Testis (tissue), 3 donors: Measurements from ENCODE around the gene ZBTB33. TPM values are rescaled to one million over a fixed set of nuclear protein-coding genes. Genes with fewer than 3 reads are reported as not detected.

Source experiments
- DNase-seq: peaks from one replicate; pipeline ENCODE4 v3.0.0-alpha.2; 2019
- H3K27ac ChIP-seq, 2 donors: fragments of 200-600 bp; sonication (generic); one replicate each; pipeline ENCODE4 v1.5.1; 2019
- H3K27me3 ChIP-seq: fragments of 200-600 bp; sonication (generic); one replicate; pipeline ENCODE4 v1.5.1; 2019
- H3K36me3 ChIP-seq: fragments of 200-600 bp; sonication (generic); one replicate; pipeline ENCODE4 v1.5.1; 2017; ENCODE audit warnings: low read depth; ENCODE audit errors: missing control alignments
- H3K4me1 ChIP-seq: fragments of 200-600 bp; sonication (generic); one replicate; pipeline ENCODE4 v1.5.1; 2019
- H3K4me3 ChIP-seq, 2 donors: fragments of 200-600 bp; sonication (generic); one replicate each; pipeline ENCODE4 v1.5.1; 2017 to 2019
- H3K9me3 ChIP-seq: fragments of 200-600 bp; sonication (generic); one replicate; pipeline ENCODE4 v1.5.1; 2017
- CTCF ChIP-seq, 3 experiments: fragments of 450-650 bp in 2 of 3; fragments of 200-600 bp in 1 of 3; sonication (generic) in 1 of 3; IDR thresholded peaks; one replicate each; pipeline ENCODE4 v1.5.1; 2016 to 2019; ENCODE audit warnings: antibody characterized with exemption in 3 of 3, mild to moderate bottlenecking in 2 of 3, moderate library complexity in 1 of 3
- POLR2A ChIP-seq: fragments of 450-650 bp; IDR thresholded peaks from one replicate; pipeline ENCODE4 v1.6.1; 2017; ENCODE audit warnings: antibody characterized with exemption, mild to moderate bottlenecking, moderate library complexity
- WGBS, 2 donors: methylation state at CpG; one replicate each; pipeline ENCODE4 v1.1.5; 2018; 5-methylcytosine and 5-hydroxymethylcytosine counted together
- intact Hi-C: fragments of 100-400 bp; cut with DNase I; formaldehyde crosslinking; loops from one replicate; pipeline ENCODE4 v1.15.1; 2023; ENCODE audit warnings: low total_unique reads
- polyA plus RNA-seq: library from polyadenylated mRNA; stranded (reverse); fragments of 350-450 nt; fragmentation: Illumina TruSeq; extraction: RNeasy Lipid Tissue Mini Kit (QIAGEN cat#74804); gene quantifications from one replicate; pipeline ENCODE4 v1.2.3, GENCODE V29; 2014; ENCODE audit warnings: low read depth, low replicate concordance; ENCODE audit not compliant: insufficient read depth
- total RNA-seq, 2 donors: library from RNA; depleted of rRNA; stranded (reverse); fragments of >200 nt; gene quantifications; one replicate each; pipeline ENCODE4 v1.2.3, GENCODE V29; 2016

Gene ZBTB33
- total and polyA plus RNA-seq, 3 donors from 2014 or later: 10.2 to 19.9 (median 16.3) TPM

GRCh38 chrX:120297923-120298322 is 47.3 kb downstream of the ZBTB33 start:
- no peaks in the 10 kb centered on the region for H3K4me1 ChIP-seq
- DNase-seq: no peak
- no peak overlapping the region for H3K4me3 ChIP-seq
- intact Hi-C loops: no loop called here
- H3K9me3 ChIP-seq: no peaks in the 10 kb centered on the region
- WGBS, 2 donors: 100% methylated on average over 1 of the region's 1 CpG
- TF ChIP-seq POLR2A (no peak), CTCF (IDR thresholded peaks at IDR 0.05) (no peak)
- no peaks in the 10 kb centered on the region for H3K36me3 ChIP-seq
- H3K27ac ChIP-seq: no peak overlapping the region
- H3K27me3 ChIP-seq: no peaks in the 10 kb centered on the region

GRCh38 chrX:120299928-120300327 is 49.3 kb downstream of the ZBTB33 start:
- no peak for TF ChIP-seq CTCF (IDR thresholded peaks at IDR 0.05)
- no peak for TF ChIP-seq POLR2A
- no peaks in the 10 kb centered on the region for H3K36me3 ChIP-seq
- WGBS, 2 donors: 56 to 57% methylated on average over 2 of the region's 2 CpGs
- no peaks in the 10 kb centered on the region for H3K27me3 ChIP-seq
- no peaks in the 10 kb centered on the region for H3K4me1 ChIP-seq
- H3K4me3 ChIP-seq: no peak overlapping the region
- intact Hi-C loops: no loop called here
- H3K27ac ChIP-seq: no peak overlapping the region
- DNase-seq: no peak
- no peaks in the 10 kb centered on the region for H3K9me3 ChIP-seq

- no peak overlapping the region for H3K4me3 ChIP-seq
Observed at GRCh38 chrX:120301497-120301896, 50.9 kb downstream of the ZBTB33 start.

GRCh38 chrX:120301960-120302359 is 51.3 kb downstream of the ZBTB33 start:
- H3K27ac ChIP-seq: no peak overlapping the region
- intact Hi-C loops: no loop called here
- H3K4me1 ChIP-seq: no peaks in the 10 kb centered on the region
- H3K4me3 ChIP-seq: no peak overlapping the region
- TF ChIP-seq CTCF (IDR thresholded peaks at IDR 0.05): no peak
- TF ChIP-seq POLR2A: no peak
- H3K9me3 ChIP-seq: no peaks in the 10 kb centered on the region
- no peak for DNase-seq
- H3K36me3 ChIP-seq: no peaks in the 10 kb centered on the region
- H3K27me3 ChIP-seq: no peaks in the 10 kb centered on the region
- WGBS, 2 donors: 75 to 84% methylated on average over 3 to 4 of the region's 4 CpGs

More at GRCh38 chrX:120301497-120301896, 50.9 kb downstream of the ZBTB33 start:
- 71 to 73% methylated on average over 2 of the region's 2 CpGs for WGBS, 2 donors
- Histone ChIP-seq H3K27ac (no peak overlapping the region), H3K36me3 (no peaks in the 10 kb centered on the region), H3K27me3 (no peaks in the 10 kb centered on the region), H3K9me3 (no peaks in the 10 kb centered on the region), H3K4me1 (no peaks in the 10 kb centered on the region)
- intact Hi-C loops: no loop called here
- no peak for DNase-seq
- TF ChIP-seq CTCF (IDR thresholded peaks at IDR 0.05) (no peak), POLR2A (no peak)

- no peaks in the 10 kb centered on the region for H3K9me3 ChIP-seq
- DNase-seq: no peak
- H3K36me3 ChIP-seq: no peaks in the 10 kb centered on the region
- intact Hi-C loops: no loop called here
- no peaks in the 10 kb centered on the region for H3K27me3 ChIP-seq
- H3K27ac ChIP-seq: no peak overlapping the region
- no peak overlapping the region for H3K4me3 ChIP-seq
- WGBS, 2 donors: 31 to 52% methylated on average over 4 of the region's 4 CpGs
- no peaks in the 10 kb centered on the region for H3K4me1 ChIP-seq
- TF ChIP-seq CTCF (IDR thresholded peaks at IDR 0.05) (no peak), POLR2A (no peak)
Observed at GRCh38 chrX:120302434-120302833, 51.8 kb downstream of the ZBTB33 start.
